Articular chondrocyte of knee joint (primary cell): Measurements from ENCODE around the gene MAP2K3. TPM values are rescaled to one million over a fixed set of nuclear protein-coding genes. Genes with fewer than 3 reads are reported as not detected.

Source experiments
- total RNA-seq: library from RNA; depleted of rRNA; stranded (reverse); fragments of >200 nt; gene quantifications from 2 replicates; pipeline ENCODE4 v1.2.3, GENCODE V29; 2012

Gene MAP2K3
- 30.4 and 46.8 TPM in 2 replicates for total RNA-seq

DNA sequence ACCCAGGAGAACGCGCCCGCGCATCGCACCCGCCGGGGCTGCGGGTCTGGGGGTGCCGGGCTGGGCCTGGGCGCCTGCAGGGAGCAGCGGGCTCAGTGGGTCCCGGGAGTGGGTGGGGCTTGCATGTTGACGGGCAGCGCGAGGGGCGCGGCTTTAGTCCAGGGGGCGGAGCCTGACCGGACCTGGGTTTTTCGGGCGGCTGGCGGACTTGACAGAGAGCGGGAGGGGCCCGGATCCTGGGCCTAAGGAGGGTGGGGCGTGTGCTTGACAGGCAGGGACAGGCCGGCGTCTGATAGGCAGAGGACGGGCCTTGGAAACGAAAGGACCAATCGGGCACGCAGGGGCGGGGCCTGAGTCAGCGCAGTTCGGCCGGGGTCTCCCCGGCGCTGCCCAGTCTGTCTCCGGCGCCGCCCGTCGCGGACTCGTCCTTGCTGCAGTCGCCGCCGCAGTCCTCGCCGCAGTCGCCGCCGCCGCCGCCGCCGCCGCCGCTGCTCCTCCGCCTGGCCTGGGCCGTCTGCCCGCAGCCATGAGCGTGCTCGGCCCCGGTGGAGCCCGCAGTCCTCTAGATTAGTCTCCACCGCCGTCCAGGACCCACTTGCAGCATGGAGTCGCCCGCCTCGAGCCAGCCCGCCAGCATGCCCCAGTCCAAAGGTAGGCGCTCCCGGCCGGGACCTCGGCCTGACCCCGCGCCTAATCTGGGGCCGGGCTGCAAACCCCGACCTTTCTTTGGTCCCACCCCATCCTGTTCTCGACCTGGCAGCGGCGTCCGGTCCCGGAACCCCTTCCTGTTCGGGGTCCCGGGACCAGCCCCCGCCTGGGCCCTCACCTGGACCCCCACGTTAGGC, at the start of gene MAP2K3:
TSS of gene MAP2K3 (plus strand) at position 393 of the 845 bp plus-strand sequence. CDS start at position 603, 210 bp downstream.

DNA sequence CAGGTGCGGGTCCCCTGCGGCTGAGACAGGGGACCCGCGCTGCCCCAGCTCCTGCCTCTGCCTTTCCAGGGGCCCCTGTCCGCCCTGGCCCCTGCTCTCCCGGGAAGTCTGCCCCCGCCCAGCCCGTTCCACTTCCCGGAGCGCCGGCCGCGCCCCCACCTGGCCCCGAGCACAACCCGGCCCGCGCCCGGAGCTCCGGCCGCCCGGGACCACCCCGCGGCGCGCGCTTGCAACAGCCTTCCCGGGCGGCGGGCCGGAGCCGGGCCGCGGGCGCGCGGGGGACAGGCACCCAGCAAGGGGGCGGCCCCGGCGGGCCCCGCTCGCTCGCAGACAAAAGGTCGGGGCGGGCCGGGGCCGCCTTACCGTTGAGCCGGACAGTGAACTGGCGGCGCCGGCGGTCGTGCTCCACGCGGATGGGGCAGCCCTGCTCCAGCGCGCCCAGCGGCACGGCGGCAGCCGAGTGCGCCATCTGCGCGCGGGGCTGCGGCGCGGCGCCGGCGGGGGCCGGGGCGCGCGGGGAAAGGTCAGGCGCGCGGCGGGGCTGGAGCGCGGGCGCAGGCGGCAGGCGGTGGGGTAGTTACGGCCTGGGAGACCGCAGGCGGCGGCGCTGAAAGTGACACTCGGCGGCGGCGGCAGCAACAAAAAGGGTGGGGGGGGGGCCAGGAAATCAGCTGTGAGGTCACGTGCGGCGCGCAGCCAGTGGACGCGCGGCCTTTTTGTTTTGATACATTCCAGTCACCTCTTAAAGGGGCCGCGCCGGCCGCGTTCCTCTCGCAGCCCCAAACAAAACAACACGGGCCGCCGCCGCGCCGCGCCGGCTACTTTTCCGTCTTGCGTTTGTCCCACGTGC, 31.5 kb upstream of the MAP2K3 start, which contains the start of gene NATD1:
TSS of gene NATD1 (minus strand) at position 615 of the 850 bp plus-strand sequence. CDS start at position 469, 146 bp downstream.

Other genes with a start within 250 kb of the MAP2K3 start
- gene USP22, start 241.7 kb upstream of the MAP2K3 start, total RNA-seq, result 224 and 226 TPM in 2 replicates
- 14.8 and 15.2 TPM in 2 replicates for gene DHRS7B, start 157.7 kb upstream of the MAP2K3 start, total RNA-seq
- gene TMEM11, start 70.5 kb upstream of the MAP2K3 start, total RNA-seq, result 16.1 and 17.0 TPM in 2 replicates
- gene NATD1, start 31.3 kb upstream of the MAP2K3 start, total RNA-seq, result 5.7 and 6.7 TPM in 2 replicates
- 6.7 and 7.2 TPM in 2 replicates for gene KCNJ12, start 91.6 kb downstream of the MAP2K3 start, total RNA-seq